Measurements from ENCODE around the gene SLC3A2.
"Not testable (repeated sequence)": the region's sequence is repeated elsewhere in the genome, so short reads cannot be mapped to it uniquely, and the experiment has no call there.

SLC3A2 gene

GRCh38 chr11:62933750-62934495 is 53.2 kb downstream of the SLC3A2 start:
- DNase-seq: no peak

- no peak for DNase-seq
Measured at GRCh38 chr11:62934496-62934785, 53.7 kb downstream of the SLC3A2 start.

GRCh38 chr11:62937528-62937927 is 56.8 kb downstream of the SLC3A2 start:
- DNase-seq: not testable (repeated sequence)
